ENCODE data around the gene PHC3. TPM values are rescaled to one million over a fixed set of nuclear protein-coding genes. Genes with fewer than 3 reads are reported as not detected.
"Not testable (repeated sequence)": the region's sequence is repeated elsewhere in the genome, so short reads cannot be mapped to it uniquely, and the experiment has no call there.

PHC3 gene
- total RNA-seq, 2 experiments from 2014 or later = 44.3 to 50.6 TPM

DNA sequence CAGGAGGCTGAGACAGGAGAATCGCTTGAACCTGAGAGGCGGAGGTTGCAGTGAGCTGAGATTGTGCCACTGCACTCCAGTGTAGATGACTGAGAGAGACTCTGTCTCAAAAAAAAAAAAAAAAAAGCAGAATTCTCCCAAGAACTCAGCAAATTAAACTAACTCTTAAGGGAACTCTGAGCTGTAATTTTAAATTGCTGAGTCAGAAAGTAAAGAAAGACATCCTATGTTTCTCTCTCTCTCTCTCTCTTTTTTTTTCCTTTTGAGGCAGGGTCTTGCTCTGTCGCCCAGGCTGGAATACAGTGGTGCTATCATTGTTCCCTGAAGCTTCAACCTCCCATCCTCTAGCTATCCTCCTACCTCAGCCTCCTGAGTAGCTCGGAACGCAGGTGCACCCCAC, 20.0 kb upstream of the PHC3 start:
- POLR2A ChIA-PET = no interaction called here
- CTCF ChIA-PET = interaction anchor here (1.1 kb wide), 1 partner anchor 11 kb away, joined by 5 read pairs; no protein-coding TSS in a partner anchor

GRCh38 chr3:170200987-170201386, 19.5 kb upstream of the PHC3 start:
- ChIA-PET POLR2A (no interaction called here), CTCF (interaction anchor here (1.1 kb wide), 1 partner anchor 11 kb away, joined by 5 read pairs; no protein-coding TSS in a partner anchor)

GRCh38 chr3:170196833-170197232, 15.3 kb upstream of the PHC3 start:
- POLR2A ChIA-PET = no interaction called here

GRCh38 chr3:170195759-170196158, 14.2 kb upstream of the PHC3 start:
- POLR2A ChIA-PET, CTCF ChIA-PET: not testable (repeated sequence)

More at GRCh38 chr3:170196833-170197232, 15.3 kb upstream of the PHC3 start:
- CTCF ChIA-PET = no interaction called here

GRCh38 chr3:170189398-170190256, 8.1 kb upstream of the PHC3 start:
- ChIA-PET POLR2A (no interaction called here), CTCF (interaction anchor here (1.2 to 1.5 kb wide), 3 partner anchors 12 to 225 kb away, joined by 3 to 7 read pairs (median 5); partner anchors contain the start of gene PRKCI)

- ChIA-PET CTCF (interaction anchor here (0.6 to 0.8 kb wide), 4 partner anchors 9 to 368 kb away, joined by 3 to 5 read pairs (median 3); partner anchors contain the start of genes LRRC34 and LRRIQ4), POLR2A (interaction anchor here (2.8 kb wide), 1 partner anchor 8 kb away, joined by 15 read pairs; no protein-coding TSS in a partner anchor)
Observed at GRCh38 chr3:170180079-170180907, 1.2 kb downstream of the PHC3 start.

- POLR2A ChIA-PET = interaction anchor here (0.7 kb wide), 1 partner anchor 407 kb away, joined by 3 read pairs; no protein-coding TSS in a partner anchor
- CTCF ChIA-PET = no interaction called here
Observed at GRCh38 chr3:170179432-170179831, 2.1 kb downstream of the PHC3 start.

DNA sequence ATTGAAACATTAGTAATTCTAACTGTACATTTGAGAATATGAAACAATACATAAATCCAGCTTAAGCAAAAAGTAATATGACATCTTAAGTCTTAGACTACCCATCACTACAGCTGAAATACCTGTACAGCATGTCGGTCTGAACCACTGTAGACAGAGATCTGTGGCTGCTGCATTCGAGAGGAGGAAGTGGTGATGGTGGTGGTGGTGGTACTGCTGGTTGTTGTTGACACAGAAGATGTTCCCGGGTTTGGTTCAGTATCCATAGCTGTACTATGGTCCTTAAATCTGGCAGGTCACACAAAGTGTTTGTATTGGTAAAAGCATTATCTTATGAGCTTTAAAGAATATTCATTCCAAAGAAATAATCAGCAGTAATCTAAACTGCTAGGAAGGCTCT, 2.9 kb downstream of the PHC3 start:
- ChIA-PET CTCF (interaction anchor here (0.7 to 1.4 kb wide), 2 partner anchors 57 to 149 kb away, joined by 3 read pairs; no protein-coding TSS in a partner anchor), POLR2A (interaction anchor here (0.6 to 0.7 kb wide), 2 partner anchors 406 to 1282 kb away, joined by 3 to 4 read pairs; partner anchors contain the start of gene TNIK)

DNA sequence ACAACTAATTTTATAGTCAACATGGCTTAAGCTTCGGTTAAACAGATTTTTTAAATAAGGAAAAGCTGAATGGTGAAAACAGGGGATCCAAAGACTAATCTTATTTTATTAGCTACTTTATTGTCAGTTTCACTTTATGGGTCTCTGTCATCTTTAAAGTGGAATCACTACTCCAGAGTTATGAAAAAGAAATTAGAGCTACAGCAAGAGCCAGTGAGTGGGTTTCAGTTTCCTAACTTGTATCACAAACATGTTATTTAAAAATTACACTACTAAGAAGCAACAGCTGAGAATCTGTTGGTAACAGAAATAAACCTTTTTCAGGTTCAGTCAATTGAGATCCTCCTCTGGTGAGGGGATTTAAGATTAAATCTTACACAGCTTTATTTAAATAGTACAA, 10.0 kb downstream of the PHC3 start:
- POLR2A ChIA-PET = interaction anchor here (2.3 kb wide), 1 partner anchor 10 kb away, joined by 15 read pairs; the partner anchor contains the start of gene PHC3
- CTCF ChIA-PET = interaction anchor here (1.2 to 1.5 kb wide), 2 partner anchors 9 to 10 kb away, joined by 3 read pairs; partner anchors contain the start of gene PHC3

GRCh38 chr3:170164717-170165116, 16.8 kb downstream of the PHC3 start:
- POLR2A ChIA-PET = interaction anchor here (0.6 kb wide), 1 partner anchor 162 kb away, joined by 3 read pairs; no protein-coding TSS in a partner anchor

GRCh38 chr3:170163956-170164645, 17.4 kb downstream of the PHC3 start:
- ChIA-PET CTCF (no interaction called here), POLR2A (interaction anchor here (0.6 to 0.7 kb wide), 2 partner anchors 157 to 162 kb away, joined by 3 to 4 read pairs; no protein-coding TSS in a partner anchor)

More at GRCh38 chr3:170164717-170165116, 16.8 kb downstream of the PHC3 start:
- CTCF ChIA-PET = no interaction called here

DNA sequence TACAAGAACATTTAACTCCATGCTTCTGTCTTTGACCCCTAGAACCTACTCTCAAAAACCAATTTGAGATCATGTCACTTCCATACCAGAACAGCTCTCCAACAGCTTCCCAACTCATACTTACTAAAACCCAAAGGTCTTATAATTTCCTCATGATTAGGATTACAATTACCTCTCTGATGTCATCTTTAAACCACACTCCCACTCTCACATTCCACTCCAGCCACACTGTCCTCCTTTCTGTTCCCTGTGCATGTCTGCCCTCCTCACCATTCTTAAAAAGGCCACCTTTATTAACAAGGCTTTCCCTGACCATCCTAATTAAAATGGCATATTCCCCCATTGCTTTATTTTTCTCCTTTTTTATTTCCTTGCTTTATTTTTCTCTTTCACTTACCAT, 18.9 kb downstream of the PHC3 start:
- CTCF ChIA-PET = no interaction called here
- POLR2A ChIA-PET = interaction anchor here (0.6 kb wide), 1 partner anchor 65 kb away, joined by 3 read pairs; no protein-coding TSS in a partner anchor

DNA sequence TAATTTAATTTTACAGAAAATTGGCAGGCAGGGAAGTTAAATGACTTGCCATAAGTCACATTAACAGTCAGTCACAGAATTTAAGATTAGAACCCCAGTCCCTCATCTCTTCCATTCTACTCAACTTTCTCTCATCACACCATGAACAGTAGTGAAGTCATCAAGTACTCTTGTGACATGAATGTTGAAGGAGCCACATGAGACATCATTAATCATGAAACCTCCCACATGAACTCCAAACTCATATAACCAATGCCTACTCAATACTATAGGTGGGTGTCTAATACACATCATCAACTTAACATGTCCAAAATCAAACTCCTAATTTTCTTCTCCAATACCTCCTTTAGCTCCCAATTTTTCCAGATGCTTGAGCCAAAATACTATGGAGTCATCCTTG, 19.5 kb downstream of the PHC3 start:
- ChIA-PET POLR2A (no interaction called here), CTCF (no interaction called here)

DNA sequence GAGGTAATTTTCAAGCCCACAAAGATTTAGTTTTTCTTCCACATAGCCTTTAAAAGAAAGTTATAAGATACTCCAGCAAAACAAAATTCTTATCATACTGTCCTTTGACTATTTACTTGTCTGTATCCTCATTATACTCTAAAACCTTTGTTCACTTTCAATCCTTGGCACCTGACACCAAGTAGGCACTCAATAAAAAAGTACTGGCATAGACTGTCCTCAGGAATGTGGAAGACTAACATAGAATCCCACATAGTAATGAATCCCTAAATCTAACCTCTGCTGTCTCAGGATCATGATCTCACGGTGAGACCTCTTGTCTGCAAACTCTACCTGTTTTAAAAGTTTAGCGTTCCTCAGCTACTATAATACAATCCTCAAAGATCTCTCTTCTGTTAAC, 21.6 kb downstream of the PHC3 start:
- ChIA-PET CTCF (no interaction called here), POLR2A (no interaction called here)

- CTCF ChIA-PET = interaction anchor here (0.7 kb wide), 1 partner anchor 685 kb away, joined by 3 read pairs; no protein-coding TSS in a partner anchor
- POLR2A ChIA-PET = interaction anchor here (0.7 kb wide), 1 partner anchor 15 kb away, joined by 3 read pairs; no protein-coding TSS in a partner anchor
Observed at GRCh38 chr3:170159459-170159858, 22.1 kb downstream of the PHC3 start.

DNA sequence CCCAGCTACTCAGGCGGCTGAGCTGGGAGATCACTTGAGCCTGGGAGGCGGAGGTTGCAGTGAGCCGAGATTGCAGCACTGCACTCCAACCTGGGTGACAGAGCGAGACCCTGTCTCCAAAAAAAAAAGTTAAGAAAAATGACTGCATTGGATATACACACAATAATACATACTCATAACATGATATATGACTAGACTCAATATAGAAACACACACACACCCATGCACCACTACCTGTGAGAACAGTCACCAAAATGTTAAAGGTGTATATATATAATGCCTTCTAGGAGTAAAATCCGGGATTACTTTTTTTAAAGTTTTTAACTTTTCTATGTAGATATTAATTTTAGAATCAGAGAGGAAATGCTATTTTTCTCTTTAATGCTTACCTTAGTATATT, 25.9 kb downstream of the PHC3 start:
- ChIA-PET POLR2A (no interaction called here), CTCF (no interaction called here)

DNA sequence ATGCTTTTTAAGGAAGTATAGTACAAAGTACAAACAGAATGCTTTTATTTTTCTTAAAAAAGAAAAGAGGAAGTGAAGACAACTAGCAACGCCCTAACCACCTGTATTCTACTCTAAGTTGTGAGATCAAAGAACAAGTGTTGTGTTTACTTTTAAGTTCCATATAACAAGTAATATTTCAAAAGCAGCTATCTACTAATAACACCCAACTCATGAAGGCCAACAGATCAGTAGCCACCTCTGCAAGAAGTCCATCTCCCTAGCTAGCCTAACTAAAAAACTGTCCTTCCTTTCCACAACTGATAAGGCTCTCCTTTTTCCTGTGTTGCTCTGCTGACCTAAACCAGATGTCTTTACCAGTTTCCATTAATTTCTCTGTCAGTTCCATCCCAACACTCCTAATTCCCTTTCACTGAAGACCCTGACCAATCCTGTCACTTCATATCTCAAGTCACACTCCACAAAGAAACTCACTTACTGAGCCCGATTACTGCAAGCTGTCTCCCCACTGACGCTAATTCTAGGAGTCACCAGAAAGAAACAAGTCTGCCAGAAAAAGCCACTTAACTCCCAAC, 26.9 kb downstream of the PHC3 start:
- CTCF ChIA-PET = interaction anchor here (0.6 to 0.9 kb wide), 2 partner anchors 13 to 209 kb away, joined by 3 to 4 read pairs; no protein-coding TSS in a partner anchor

GRCh38 chr3:170154084-170154483, 27.4 kb downstream of the PHC3 start:
- ChIA-PET CTCF (interaction anchor here (0.6 to 0.9 kb wide), 2 partner anchors 14 to 210 kb away, joined by 3 to 4 read pairs; no protein-coding TSS in a partner anchor), POLR2A (no interaction called here)

More for the DNA sequence above, 26.9 kb downstream of the PHC3 start:
- POLR2A ChIA-PET = no interaction called here
